H1 (cell line): ENCODE measurements around the gene DNAJB6. TPM values are rescaled to one million over a fixed set of nuclear protein-coding genes. Genes with fewer than 3 reads are reported as not detected.

ENCODE experiments used
- TAF7 ChIP-seq: optimal IDR thresholded peaks from 2 replicates; pipeline ENCODE3; 2011; ENCODE audit warnings: low read depth, mild to moderate bottlenecking, inconsistent platforms, low read length, moderate library complexity, borderline replicate concordance
- polyA plus RNA-seq, 7 experiments: library from polyadenylated mRNA; depleted of rRNA in 3 of 7; stranded (reverse) in 5 of 7; unstranded in 2 of 7; fragments of >200 nt in 5 of 7; fragments of 200-250 nt in 2 of 7; gene quantifications; 1 replicate in 5 of 7; 2 replicates in 1 of 7; 4 replicates in 1 of 7; pipeline versions ENCODE4 v1.2.1 to v1.2.3, GENCODE V29; 2011 to 2013; ENCODE audit warnings: missing spikeins in 2 of 7, mixed read lengths in 2 of 7
- total RNA-seq: library from RNA; stranded (reverse); fragmentation: NEBNext Ultra II Directional; extraction: Animal tissue kit (Norgen Biotek cat#: 25700); gene quantifications from 2 replicates; pipeline ENCODE4 v1.2.1, GENCODE V29; 2021

Gene DNAJB6
- total and polyA plus RNA-seq, 2 of the 8 experiments (the other 6 are each of a cell fraction or from before 2014, with no cell fraction given): 166 to 295 TPM

GRCh38 chr7:157318015-157318706, 18.6 kb upstream of the DNAJB6 start (continued):
- TF ChIP-seq TAF7: no peak
